HepG2 (cell line): ENCODE measurements around the gene C3orf18. TPM values are rescaled to one million over a fixed set of nuclear protein-coding genes. Genes with fewer than 3 reads are reported as not detected.

Experiments
- ATF4 ChIP-seq, 2 experiments: fragments of 450-650 bp in 1 of 2; sonication (generic) in 1 of 2; formaldehyde crosslinking; IDR thresholded peaks; 2 replicates each; pipeline versions ENCODE4 v1.5.0 to v1.8.0; 2020 to 2022; ENCODE audit warnings: mild to moderate bottlenecking in 1 of 2, missing genetic modification reagents in 1 of 2
- DNMT3B ChIP-seq: conservative IDR thresholded peaks from 2 replicates; pipeline ENCODE4 v1.6.1; 2016; ENCODE audit warnings: missing biosample characterization, control low read depth
- ESRRA ChIP-seq: sonication (generic); formaldehyde crosslinking; IDR thresholded peaks from 2 replicates; pipeline ENCODE4 v1.5.1; 2020; ENCODE audit warnings: mild to moderate bottlenecking, low read depth, missing genetic modification reagents
- KDM6A ChIP-seq: IDR thresholded peaks from 2 replicates; pipeline ENCODE4 v1.6.1; 2016; ENCODE audit warnings: low read depth
- PRDM10 ChIP-seq: sonication (generic); formaldehyde crosslinking; IDR thresholded peaks from 2 replicates; pipeline ENCODE4 v1.4.0; 2020; ENCODE audit warnings: low read depth, missing genetic modification reagents
- PRDM4 ChIP-seq: sonication (generic); formaldehyde crosslinking; IDR thresholded peaks from 2 replicates; pipeline ENCODE4 v1.9.0; 2021; ENCODE audit warnings: missing genetic modification reagents, borderline replicate concordance
- SALL2 ChIP-seq: sonication (generic); formaldehyde crosslinking; IDR thresholded peaks from 2 replicates; pipeline ENCODE4 v1.8.1; 2023; ENCODE audit warnings: mild to moderate bottlenecking, missing genetic modification reagents, inconsistent platforms
- USF2 ChIP-seq, 2 experiments: sonication (generic) in 1 of 2; formaldehyde crosslinking in 1 of 2; IDR thresholded peaks; 2 replicates each; pipeline versions ENCODE4 v1.5.1 to v1.6.1; 2011 to 2020; ENCODE audit warnings: borderline replicate concordance in 1 of 2, low read depth in 1 of 2, low read length in 1 of 2, mild to moderate bottlenecking in 1 of 2, missing genetic modification reagents in 1 of 2, moderate library complexity in 1 of 2
- ZNF343 ChIP-seq: sonication (generic); formaldehyde crosslinking; IDR thresholded peaks from 2 replicates; pipeline ENCODE4 v1.4.0; 2020; ENCODE audit warnings: mild to moderate bottlenecking, missing genetic modification reagents
- ZNF687 ChIP-seq: sonication (generic); formaldehyde crosslinking; IDR thresholded peaks from 2 replicates; pipeline ENCODE4 v1.5.1; 2020; ENCODE audit warnings: mild to moderate bottlenecking, missing genetic modification reagents, moderate library complexity
- polyA plus RNA-seq, 8 experiments: library from polyadenylated mRNA; depleted of rRNA in 3 of 8; stranded (reverse) in 7 of 8; unstranded in 1 of 8; fragments of >200 nt; fragmentation: Illumina TruSeq in 4 of 8; extraction: Trizol in 4 of 8; gene quantifications; 2 replicates each; pipeline versions ENCODE4 v1.2.1 to v1.2.3, GENCODE V29; 2011 to 2016; ENCODE audit warnings: low read depth in 4 of 8, missing spikeins in 1 of 8, mixed read lengths in 1 of 8; ENCODE audit not compliant: insufficient read depth in 1 of 8
- total RNA-seq, 5 experiments: library from RNA; depleted of rRNA; stranded (reverse); fragments of >200 nt; fragmentation: Illumina TruSeq; extraction: Trizol; gene quantifications; 2 replicates each; pipeline ENCODE4 v1.2.3, GENCODE V29; 2016; ENCODE audit warnings: low read depth in 1 of 5

The C3orf18 gene
- total and polyA plus RNA-seq, 2 of the 13 experiments (the other 11 are each of a cell fraction or from before 2014, with no cell fraction given) = 1.6 to 4.8 TPM

- TF ChIP-seq SALL2 (CRISPR knock-in tag) = peak; percentile 35; the same call in 1 of the 2 replicates
- TF ChIP-seq ZNF687 (CRISPR knock-in tag) = peak; percentile 80
- TF ChIP-seq KDM6A (CRISPR knock-in tag) = peak; percentile 77; the same call in 1 of the 2 replicates
- no peak for TF ChIP-seq DNMT3B (CRISPR knock-in tag)
- TF ChIP-seq ATF4 (CRISPR knock-in tag; IDR thresholded peaks at IDR 0.05) = peak in 1 of 2 experiments; percentile 71; a peak in 2 of 4 replicates
- peak; percentile 76 for TF ChIP-seq PRDM10 (CRISPR knock-in tag)
- peak; percentile 97 for TF ChIP-seq ESRRA
- TF ChIP-seq PRDM4 (CRISPR knock-in tag) = no peak
- TF ChIP-seq USF2 (IDR thresholded peaks at IDR 0.05; ENCODE audit: low read depth, low read length) = no peak
- TF ChIP-seq USF2 (CRISPR knock-in tag; IDR thresholded peaks at IDR 0.05; ENCODE audit: borderline replicate concordance) = 0 out of 2 replicates have a peak, but pooled peaks have one; percentile 43
- TF ChIP-seq ZNF343 (CRISPR knock-in tag) = peak; percentile 80; the same call in 1 of the 2 replicates
Measured at GRCh38 chr3:50600841-50601591, 33.5 kb upstream of the C3orf18 start (continued).
